GM12872 (cell line): ENCODE results near the gene PRKX.

ENCODE experiments used
- TF ChIP-seq, protein P1 (sequence below): IDR thresholded peaks from 3 replicates; pipeline ENCODE4 v1.5.1; 2011; ENCODE audit warnings: low read depth, mild to moderate bottlenecking, low read length, moderate library complexity; ENCODE audit not compliant: insufficient read depth

PRKX gene

DNA sequence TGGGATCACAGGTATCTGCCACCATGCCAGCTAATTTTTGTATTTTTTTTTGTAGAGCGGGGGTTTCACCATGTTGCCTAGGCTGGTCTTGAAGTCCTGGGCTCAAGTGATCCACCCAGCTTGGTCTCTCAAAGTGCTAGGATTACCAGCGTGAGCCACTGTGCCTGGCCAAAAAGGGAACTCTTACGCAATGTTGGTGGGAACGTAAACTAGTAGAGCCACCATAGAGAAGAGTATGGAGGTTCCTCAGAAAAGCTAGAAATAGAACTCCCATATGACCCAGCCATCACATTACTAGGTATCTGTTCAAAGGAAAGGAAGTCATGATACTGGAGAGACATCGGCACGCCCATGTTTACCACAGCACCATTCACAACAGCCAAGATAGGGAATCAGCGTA is 85.9 kb downstream of the PRKX start:
- TF ChIP-seq, protein P1, sequence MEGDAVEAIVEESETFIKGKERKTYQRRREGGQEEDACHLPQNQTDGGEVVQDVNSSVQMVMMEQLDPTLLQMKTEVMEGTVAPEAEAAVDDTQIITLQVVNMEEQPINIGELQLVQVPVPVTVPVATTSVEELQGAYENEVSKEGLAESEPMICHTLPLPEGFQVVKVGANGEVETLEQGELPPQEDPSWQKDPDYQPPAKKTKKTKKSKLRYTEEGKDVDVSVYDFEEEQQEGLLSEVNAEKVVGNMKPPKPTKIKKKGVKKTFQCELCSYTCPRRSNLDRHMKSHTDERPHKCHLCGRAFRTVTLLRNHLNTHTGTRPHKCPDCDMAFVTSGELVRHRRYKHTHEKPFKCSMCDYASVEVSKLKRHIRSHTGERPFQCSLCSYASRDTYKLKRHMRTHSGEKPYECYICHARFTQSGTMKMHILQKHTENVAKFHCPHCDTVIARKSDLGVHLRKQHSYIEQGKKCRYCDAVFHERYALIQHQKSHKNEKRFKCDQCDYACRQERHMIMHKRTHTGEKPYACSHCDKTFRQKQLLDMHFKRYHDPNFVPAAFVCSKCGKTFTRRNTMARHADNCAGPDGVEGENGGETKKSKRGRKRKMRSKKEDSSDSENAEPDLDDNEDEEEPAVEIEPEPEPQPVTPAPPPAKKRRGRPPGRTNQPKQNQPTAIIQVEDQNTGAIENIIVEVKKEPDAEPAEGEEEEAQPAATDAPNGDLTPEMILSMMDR: no peak

DNA sequence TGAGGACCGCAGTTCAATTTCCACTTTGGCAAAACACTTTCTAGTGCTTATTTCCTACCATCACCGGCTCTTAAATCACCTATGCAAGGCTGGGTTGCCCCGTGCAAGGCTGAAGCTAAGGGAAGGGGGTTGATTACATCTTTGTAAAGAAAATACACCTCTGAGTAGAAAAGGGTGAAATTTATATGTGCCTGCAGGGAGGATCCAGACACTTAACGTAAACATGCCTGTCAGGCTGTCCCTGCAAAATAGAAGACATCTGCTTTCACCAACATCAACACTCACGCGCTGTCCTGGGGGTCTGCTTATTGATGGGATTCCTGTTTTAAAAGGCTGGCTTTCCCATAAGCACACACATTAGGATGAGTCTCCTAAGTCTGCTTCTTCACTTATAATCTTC is 92.0 kb downstream of the PRKX start:
- TF ChIP-seq, protein P1: no peak

DNA sequence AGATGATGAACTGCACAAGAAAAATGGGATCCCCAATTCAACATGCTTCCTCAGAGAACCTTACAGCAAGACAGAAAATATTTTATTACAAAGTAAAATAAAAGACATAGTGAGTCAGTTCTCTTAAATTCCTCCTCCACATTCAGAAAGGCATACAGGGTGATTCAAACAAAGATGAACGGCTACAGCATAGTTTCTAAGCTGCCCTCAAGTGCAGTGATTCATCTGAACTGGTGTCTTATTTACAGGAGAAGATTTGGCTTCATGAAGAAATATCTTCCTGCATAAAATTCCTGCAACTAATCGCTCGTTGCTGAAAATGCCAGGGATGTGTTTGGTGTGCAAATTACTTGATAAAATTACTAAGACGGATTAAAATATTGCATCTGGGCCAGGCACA is 103.6 kb downstream of the PRKX start:
- TF ChIP-seq, protein P1: no peak

DNA sequence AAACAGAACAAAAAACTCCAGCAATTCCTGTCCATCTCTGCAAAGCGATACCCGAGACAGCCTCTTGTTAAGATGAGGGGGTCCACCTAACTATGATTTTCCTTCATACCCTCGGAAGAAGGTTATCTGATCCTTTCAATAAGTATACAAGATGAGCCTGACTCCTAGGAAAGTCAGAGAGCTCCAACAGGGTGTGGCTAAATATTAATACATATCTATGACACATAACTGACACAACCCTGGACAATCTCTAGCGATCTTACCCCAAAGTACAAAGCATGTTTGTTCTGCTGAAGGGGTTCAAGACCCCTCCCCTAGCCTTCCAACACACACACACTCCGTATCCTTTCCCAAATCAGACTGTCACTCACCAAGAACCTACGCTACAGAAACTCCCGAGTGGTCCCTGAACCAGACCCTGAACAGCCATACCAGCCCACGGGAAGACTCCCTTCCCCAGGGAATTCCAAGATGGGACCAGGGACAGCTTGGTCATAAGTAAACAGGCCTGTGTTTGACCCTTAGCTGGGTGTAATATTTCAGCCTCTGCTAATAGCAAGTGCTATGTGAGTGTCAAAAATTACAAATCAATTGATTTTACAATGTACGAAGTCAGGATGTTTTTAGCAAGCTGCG is 110.3 kb downstream of the PRKX start:
- TF ChIP-seq, protein P1: no peak

DNA sequence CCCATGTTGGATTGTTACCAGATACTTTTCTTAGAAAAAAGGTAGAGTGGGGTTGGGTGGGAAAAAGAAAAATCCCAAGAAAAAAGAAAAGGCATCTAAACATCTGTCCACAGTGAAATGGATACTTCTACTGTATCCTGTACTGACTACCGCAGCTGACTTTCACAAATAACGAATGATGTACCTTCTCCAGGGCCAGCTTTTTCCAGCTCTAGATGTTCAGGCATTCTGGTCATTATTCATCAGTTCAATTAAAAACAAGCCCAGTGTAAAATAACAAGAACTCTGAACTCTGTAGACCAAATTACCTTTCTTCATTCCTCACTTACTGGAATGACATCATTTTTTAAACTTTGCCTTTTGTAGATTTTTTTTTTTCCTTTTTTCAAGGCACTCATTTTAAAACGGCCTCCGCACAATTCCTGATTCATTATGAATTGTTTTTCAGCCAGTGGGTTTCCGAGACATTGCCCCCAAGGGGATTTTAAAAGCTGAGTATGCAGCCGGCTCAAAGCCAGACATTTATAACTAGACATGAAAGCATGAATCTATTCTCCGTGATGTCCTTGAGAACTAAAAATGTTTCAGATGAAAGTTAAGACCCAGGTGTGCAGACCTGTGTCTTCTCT is 113.5 kb downstream of the PRKX start:
- TF ChIP-seq, protein P1: no peak

DNA sequence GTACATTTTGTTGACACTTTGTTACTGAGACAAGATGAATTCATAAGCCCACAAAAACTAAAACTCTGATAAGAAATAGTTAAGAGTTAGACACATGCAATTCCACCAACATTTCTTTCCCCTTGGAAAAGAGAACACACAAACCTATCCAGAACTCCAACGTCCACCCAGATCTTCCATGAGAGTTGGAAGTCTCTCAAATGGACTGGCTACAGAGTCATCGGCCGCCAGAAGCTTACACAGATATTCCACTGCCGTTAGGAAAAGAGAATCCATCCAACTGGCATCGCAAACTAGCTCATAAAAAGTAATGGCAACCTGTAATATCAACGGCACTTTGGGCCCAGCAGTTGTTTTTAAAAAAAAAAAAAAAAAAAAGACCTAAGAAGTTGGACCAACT is 114.7 kb downstream of the PRKX start:
- TF ChIP-seq, protein P1: no peak

DNA sequence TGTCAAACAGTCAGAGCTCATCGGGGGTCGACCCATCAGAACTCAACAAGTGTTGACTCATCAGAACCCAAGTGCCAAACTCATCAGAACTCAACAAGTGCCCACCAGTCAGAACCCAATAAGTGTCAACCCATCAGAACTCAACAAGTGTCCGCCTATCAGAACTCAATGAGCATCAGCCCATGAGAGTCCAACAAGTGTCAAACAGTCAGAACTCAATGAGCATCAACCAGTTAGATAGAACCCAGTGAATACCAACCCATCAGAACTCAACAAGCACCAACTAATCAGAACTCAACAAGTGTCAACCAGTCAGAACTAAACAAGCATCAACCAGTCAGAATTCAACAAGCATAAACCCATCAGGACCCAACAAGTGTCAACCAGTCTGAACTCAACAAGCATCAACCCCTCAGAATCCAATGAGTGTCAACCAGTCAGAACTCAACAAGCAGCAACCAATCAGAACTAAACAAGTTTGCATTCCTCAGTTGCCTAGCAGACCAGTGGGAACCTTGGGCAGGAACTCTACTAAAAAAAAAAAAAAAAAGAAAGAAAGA is 115.3 kb downstream of the PRKX start:
- TF ChIP-seq, protein P1: no peak
